ENCODE results near the gene SEBOX.
A peak's percentile ranks its signal among the peaks of the same experiment; 100 is the strongest.

SEBOX gene

GRCh38 chr17:28385406-28385805 is 20.4 kb upstream of the SEBOX start:
- peaks cover 15% of the 10 kb centered on the region for H3K4me1 Mint-ChIP-seq
- peaks cover 10% of the 10 kb centered on the region for H3K27me3 Mint-ChIP-seq
- no peak overlapping the region for H3K27ac Mint-ChIP-seq
- ATAC-seq (ENCODE audit: low read depth) (no peak), DNase-seq (ENCODE audit: low spot score in 2 of 2) (no peak)
- no peaks in the 10 kb centered on the region for H3K9me3 Mint-ChIP-seq
- H3K4me3 Mint-ChIP-seq = peak overlapping the region; percentile 92
- peaks cover 17% of the 10 kb centered on the region for H3K36me3 Mint-ChIP-seq

GRCh38 chr17:28385037-28385400 is 20.0 kb upstream of the SEBOX start:
- Mint-ChIP-seq H3K27me3 (peaks cover 10% of the 10 kb centered on the region), H3K4me3 (peak overlapping the region; percentile 92), H3K36me3 (peaks cover 16% of the 10 kb centered on the region), H3K27ac (peak overlapping the region; percentile 35), H3K9me3 (no peaks in the 10 kb centered on the region), H3K4me1 (peaks cover 15% of the 10 kb centered on the region)
- no peak for ATAC-seq (ENCODE audit: low read depth)
- DNase-seq (ENCODE audit: low spot score in 2 of 2) = no peak

GRCh38 chr17:28384281-28385036 is 19.5 kb upstream of the SEBOX start:
- DNase-seq (ENCODE audit: low spot score in 2 of 2) (no peak), ATAC-seq (ENCODE audit: low read depth) (peak; percentile 85)
- Mint-ChIP-seq H3K4me3 (peak overlapping the region; percentile 92), H3K4me1 (peaks cover 15% of the 10 kb centered on the region), H3K27ac (peak overlapping the region; percentile 35), H3K9me3 (no peaks in the 10 kb centered on the region), H3K36me3 (peaks cover 12% of the 10 kb centered on the region), H3K27me3 (peaks cover 10% of the 10 kb centered on the region)

GRCh38 chr17:28381141-28381825 is 16.3 kb upstream of the SEBOX start:
- H3K9me3 Mint-ChIP-seq = no peaks in the 10 kb centered on the region
- peak overlapping the region; percentile 30 for H3K4me3 Mint-ChIP-seq
- no peak for ATAC-seq (ENCODE audit: low read depth)
- no peak for DNase-seq (ENCODE audit: low spot score in 2 of 2)
- H3K27ac Mint-ChIP-seq = no peak overlapping the region
- peaks cover 10% of the 10 kb centered on the region for H3K36me3 Mint-ChIP-seq
- H3K4me1 Mint-ChIP-seq = peaks cover 17% of the 10 kb centered on the region
- peaks cover 10% of the 10 kb centered on the region for H3K27me3 Mint-ChIP-seq

GRCh38 chr17:28379814-28380801 is 15.1 kb upstream of the SEBOX start:
- H3K4me1 Mint-ChIP-seq = peaks cover 12% of the 10 kb centered on the region
- no peak overlapping the region for H3K4me3 Mint-ChIP-seq
- DNase-seq (ENCODE audit: low spot score in 2 of 2) (no peak), ATAC-seq (ENCODE audit: low read depth) (no peak)
- H3K27ac Mint-ChIP-seq = no peak overlapping the region
- H3K36me3 Mint-ChIP-seq = peaks cover 10% of the 10 kb centered on the region
- H3K27me3 Mint-ChIP-seq = peaks cover 6% of the 10 kb centered on the region
- no peaks in the 10 kb centered on the region for H3K9me3 Mint-ChIP-seq

GRCh38 chr17:28372945-28373274 is 7.9 kb upstream of the SEBOX start:
- DNase-seq (ENCODE audit: low spot score in 2 of 2) = no peak
- H3K36me3 Mint-ChIP-seq = no peaks in the 10 kb centered on the region
- no peaks in the 10 kb centered on the region for H3K27me3 Mint-ChIP-seq
- ATAC-seq (ENCODE audit: low read depth) = no peak
- peak overlapping the region; percentile 72 for H3K4me3 Mint-ChIP-seq
- no peak overlapping the region for H3K27ac Mint-ChIP-seq
- H3K4me1 Mint-ChIP-seq = peaks cover 21% of the 10 kb centered on the region
- no peaks in the 10 kb centered on the region for H3K9me3 Mint-ChIP-seq

- peak; percentile 3 for ATAC-seq (ENCODE audit: low read depth)
- H3K4me3 Mint-ChIP-seq = peak overlapping the region; percentile 72
- H3K27ac Mint-ChIP-seq = peak overlapping the region; percentile 83
- H3K4me1 Mint-ChIP-seq = peaks cover 21% of the 10 kb centered on the region
- no peak for DNase-seq (ENCODE audit: low spot score in 2 of 2)
- H3K9me3 Mint-ChIP-seq = no peaks in the 10 kb centered on the region
- no peaks in the 10 kb centered on the region for H3K36me3 Mint-ChIP-seq
- H3K27me3 Mint-ChIP-seq = no peaks in the 10 kb centered on the region
Observed at GRCh38 chr17:28372203-28372944, 7.4 kb upstream of the SEBOX start.

GRCh38 chr17:28371245-28372202 is 6.5 kb upstream of the SEBOX start, which contains the start of gene SARM1:
TSS of gene SARM1 (plus strand) at chr17:28371694. CDS start at chr17:28372033, 339 bp downstream.
- H3K36me3 Mint-ChIP-seq = peaks cover under 1% of the 10 kb centered on the region
- peak within 1 kb of the TSS; percentile 83 for H3K27ac Mint-ChIP-seq
- DNase-seq (ENCODE audit: low spot score in 2 of 2) (peak; percentile 73 to 74), ATAC-seq (ENCODE audit: low read depth) (peak; percentile 89)
- peak within 1 kb of the TSS; percentile 97 for H3K4me3 Mint-ChIP-seq
- no peaks in the 10 kb centered on the region for H3K27me3 Mint-ChIP-seq
- no peaks in the 10 kb centered on the region for H3K9me3 Mint-ChIP-seq
- H3K4me1 Mint-ChIP-seq = peaks cover 21% of the 10 kb centered on the region

- no peak for DNase-seq (ENCODE audit: low spot score in 2 of 2)
- Mint-ChIP-seq H3K27ac (peak overlapping the region; percentile 83), H3K4me1 (peaks cover 21% of the 10 kb centered on the region), H3K27me3 (no peaks in the 10 kb centered on the region), H3K4me3 (peak overlapping the region; percentile 97), H3K36me3 (peaks cover 3% of the 10 kb centered on the region), H3K9me3 (no peaks in the 10 kb centered on the region)
- no peak for ATAC-seq (ENCODE audit: low read depth)
Observed at GRCh38 chr17:28370744-28371103, 5.7 kb upstream of the SEBOX start.

GRCh38 chr17:28370035-28370743 is 5.2 kb upstream of the SEBOX start, which contains the start of gene VTN:
TSS of gene VTN (minus strand) at chr17:28370307. CDS start at chr17:28370203, 104 bp downstream.
- H3K27ac Mint-ChIP-seq = peak within 1 kb of the TSS; percentile 83
- peaks cover 3% of the 10 kb centered on the region for H3K36me3 Mint-ChIP-seq
- ATAC-seq (ENCODE audit: low read depth) = no peak
- peak within 1 kb of the TSS; percentile 97 for H3K4me3 Mint-ChIP-seq
- DNase-seq (ENCODE audit: low spot score in 2 of 2) = no peak
- peaks cover 21% of the 10 kb centered on the region for H3K4me1 Mint-ChIP-seq
- no peaks in the 10 kb centered on the region for H3K9me3 Mint-ChIP-seq
- H3K27me3 Mint-ChIP-seq = no peaks in the 10 kb centered on the region

GRCh38 chr17:28369684-28370034 is 4.7 kb upstream of the SEBOX start:
- H3K27me3 Mint-ChIP-seq = no peaks in the 10 kb centered on the region
- peaks cover 21% of the 10 kb centered on the region for H3K4me1 Mint-ChIP-seq
- H3K27ac Mint-ChIP-seq = no peak overlapping the region
- H3K9me3 Mint-ChIP-seq = no peaks in the 10 kb centered on the region
- H3K36me3 Mint-ChIP-seq = peaks cover 3% of the 10 kb centered on the region
- DNase-seq (ENCODE audit: low spot score in 2 of 2) (no peak), ATAC-seq (ENCODE audit: low read depth) (no peak)
- H3K4me3 Mint-ChIP-seq = no peak overlapping the region
